Lung (tissue), 12 donors: ENCODE results near the gene RPS27. TPM values are rescaled to one million over a fixed set of nuclear protein-coding genes. Genes with fewer than 3 reads are reported as not detected.

Source experiments
- ATAC-seq: fragments of 200-7000 bp; cut with Tn5 transposase; one replicate; pipeline ENCODE4 v1.9.1; 2020; ENCODE audit warnings: moderate number of reproducible peaks; ENCODE audit not compliant: insufficient read depth, low FRiP score
- DNase-seq, 3 donors: peaks; one replicate each; pipeline ENCODE4 v3.0.0-alpha.2; 2013 to 2017
- H3K27ac ChIP-seq, 2 donors: one replicate each; pipeline ENCODE4 v1.5.1; 2013; ENCODE audit warnings: mild to moderate bottlenecking in 2 of 2, moderate library complexity in 2 of 2, control low read depth in 1 of 2, inconsistent platforms in 1 of 2, low read depth in 1 of 2, low read length in 1 of 2
- H3K27me3 ChIP-seq, 3 donors: one replicate each; pipeline ENCODE4 v1.5.1; 2013; ENCODE audit warnings: low read length in 2 of 3; ENCODE audit not compliant: control insufficient read depth in 3 of 3, insufficient read depth in 3 of 3
- H3K36me3 ChIP-seq, 4 donors: one replicate each; pipeline ENCODE4 v1.5.1; 2013; ENCODE audit warnings: low read length in 4 of 4, mild to moderate bottlenecking in 1 of 4, moderate library complexity in 1 of 4; ENCODE audit not compliant: control insufficient read depth in 4 of 4, insufficient read depth in 4 of 4
- H3K4me1 ChIP-seq, 5 donors: one replicate each; pipeline ENCODE4 v1.5.1; 2013; ENCODE audit warnings: low read length in 5 of 5, mild to moderate bottlenecking in 2 of 5, moderate library complexity in 1 of 5; ENCODE audit not compliant: control insufficient read depth in 5 of 5, insufficient read depth in 5 of 5
- H3K4me3 ChIP-seq: one replicate; pipeline ENCODE4 v1.5.1; 2013; ENCODE audit warnings: mild to moderate bottlenecking, control low read depth, moderate library complexity
- H3K9ac ChIP-seq, 2 donors: one replicate each; pipeline ENCODE4 v1.5.1; 2013; ENCODE audit warnings: low read length in 2 of 2, control low read depth in 1 of 2; ENCODE audit not compliant: insufficient read depth in 1 of 2
- H3K9me3 ChIP-seq, 4 donors: one replicate each; pipeline ENCODE4 v1.5.1; 2013; ENCODE audit warnings: low read length in 3 of 4, mild to moderate bottlenecking in 1 of 4, moderate library complexity in 1 of 4; ENCODE audit not compliant: control insufficient read depth in 4 of 4, insufficient read depth in 3 of 4
- WGBS, 2 donors: extraction: QIAGEN DNeasy Blood & Tissue Kit; methylation state at CpG; one replicate each; pipeline ENCODE4 v1.1.7; 2013; 5-methylcytosine and 5-hydroxymethylcytosine counted together
- polyA plus RNA-seq, 2 donors: library from polyadenylated mRNA; stranded (reverse); fragments of 200-250 nt; gene quantifications; one replicate each; pipeline ENCODE4 v1.2.1, GENCODE V29; 2013
- total RNA-seq, 2 donors: library from RNA; depleted of rRNA in 1 of 2; stranded (reverse); fragments of >200 nt in 1 of 2; gene quantifications; one replicate each; pipeline ENCODE4 v1.2.1, GENCODE V29; 2014 to 2021
- TF ChIP-seq, protein P1 (sequence below): IDR thresholded peaks from 2 replicates; pipeline ENCODE4 v1.5.1; 2012; ENCODE audit warnings: mild to moderate bottlenecking; ENCODE audit errors: control extremely low read depth, extremely low read depth
- donor health status: control.
- donor health status: control.
- donor health status: Bipolar disorder and iron deficiency.
- donor health status: healthy.
- donor health status: DM: yes; HTN: yes; CAD: no.

The RPS27 gene
- total and polyA plus RNA-seq, 4 donors, result 1,333 to 9,554 (median 3,383) TPM

DNA sequence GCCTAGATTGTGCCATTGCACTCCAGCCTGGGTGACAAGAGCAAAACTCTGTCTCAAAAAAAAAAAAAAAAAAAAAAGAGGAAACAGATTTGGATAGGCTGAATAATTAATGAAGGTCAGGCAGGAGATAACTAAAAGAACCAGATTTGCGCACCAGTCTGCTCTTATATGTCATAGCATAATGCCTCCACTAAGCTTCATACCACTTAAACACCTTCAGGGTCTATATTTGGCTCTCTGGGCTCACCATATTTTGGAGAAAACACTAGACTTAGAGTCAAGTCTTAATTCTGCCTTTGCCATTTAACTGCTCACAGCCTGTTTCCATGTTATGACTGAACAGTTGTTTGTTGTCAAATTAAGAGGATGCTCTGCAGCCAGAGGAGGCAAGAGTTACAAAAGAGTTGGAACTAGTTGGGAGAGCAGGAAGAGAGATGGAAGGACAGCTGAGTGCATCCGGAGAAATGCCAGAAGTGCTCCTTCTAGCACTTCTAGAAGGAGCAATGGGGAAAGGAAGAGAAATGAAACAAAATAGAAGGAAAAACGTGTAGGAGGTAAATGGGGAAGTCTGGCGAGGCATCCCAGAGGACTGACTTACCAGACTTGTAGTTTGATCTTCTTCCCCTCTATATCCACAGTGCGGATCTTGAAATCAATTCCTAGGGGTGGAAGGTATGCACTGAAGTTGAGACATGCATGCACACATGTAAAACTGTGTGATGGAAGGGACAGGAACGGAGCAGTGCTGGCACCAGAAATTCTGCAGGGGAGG, 6.3 kb upstream of the RPS27 start:
- Histone ChIP-seq H3K4me3 (no peak overlapping the region), H3K4me1 (peaks cover 2 to 25% (median 5%) of the 10 kb centered on the region in 5 donors), H3K36me3 (peaks cover 0 to 13% (median 6%) of the 10 kb centered on the region in 4 donors), H3K27me3 (no peaks in the 10 kb centered on the region), H3K9me3 (no peaks in the 10 kb centered on the region), H3K27ac (no peak overlapping the region), H3K9ac (no peak overlapping the region)
- TF ChIP-seq, protein P1, sequence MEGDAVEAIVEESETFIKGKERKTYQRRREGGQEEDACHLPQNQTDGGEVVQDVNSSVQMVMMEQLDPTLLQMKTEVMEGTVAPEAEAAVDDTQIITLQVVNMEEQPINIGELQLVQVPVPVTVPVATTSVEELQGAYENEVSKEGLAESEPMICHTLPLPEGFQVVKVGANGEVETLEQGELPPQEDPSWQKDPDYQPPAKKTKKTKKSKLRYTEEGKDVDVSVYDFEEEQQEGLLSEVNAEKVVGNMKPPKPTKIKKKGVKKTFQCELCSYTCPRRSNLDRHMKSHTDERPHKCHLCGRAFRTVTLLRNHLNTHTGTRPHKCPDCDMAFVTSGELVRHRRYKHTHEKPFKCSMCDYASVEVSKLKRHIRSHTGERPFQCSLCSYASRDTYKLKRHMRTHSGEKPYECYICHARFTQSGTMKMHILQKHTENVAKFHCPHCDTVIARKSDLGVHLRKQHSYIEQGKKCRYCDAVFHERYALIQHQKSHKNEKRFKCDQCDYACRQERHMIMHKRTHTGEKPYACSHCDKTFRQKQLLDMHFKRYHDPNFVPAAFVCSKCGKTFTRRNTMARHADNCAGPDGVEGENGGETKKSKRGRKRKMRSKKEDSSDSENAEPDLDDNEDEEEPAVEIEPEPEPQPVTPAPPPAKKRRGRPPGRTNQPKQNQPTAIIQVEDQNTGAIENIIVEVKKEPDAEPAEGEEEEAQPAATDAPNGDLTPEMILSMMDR, result no peak
- WGBS, 2 donors, result 60 to 62% methylated on average over 6 of the region's 6 CpGs
- peak in 2 of 3 donors; percentile 69 to 85 for DNase-seq
- ATAC-seq, result no peak

DNA sequence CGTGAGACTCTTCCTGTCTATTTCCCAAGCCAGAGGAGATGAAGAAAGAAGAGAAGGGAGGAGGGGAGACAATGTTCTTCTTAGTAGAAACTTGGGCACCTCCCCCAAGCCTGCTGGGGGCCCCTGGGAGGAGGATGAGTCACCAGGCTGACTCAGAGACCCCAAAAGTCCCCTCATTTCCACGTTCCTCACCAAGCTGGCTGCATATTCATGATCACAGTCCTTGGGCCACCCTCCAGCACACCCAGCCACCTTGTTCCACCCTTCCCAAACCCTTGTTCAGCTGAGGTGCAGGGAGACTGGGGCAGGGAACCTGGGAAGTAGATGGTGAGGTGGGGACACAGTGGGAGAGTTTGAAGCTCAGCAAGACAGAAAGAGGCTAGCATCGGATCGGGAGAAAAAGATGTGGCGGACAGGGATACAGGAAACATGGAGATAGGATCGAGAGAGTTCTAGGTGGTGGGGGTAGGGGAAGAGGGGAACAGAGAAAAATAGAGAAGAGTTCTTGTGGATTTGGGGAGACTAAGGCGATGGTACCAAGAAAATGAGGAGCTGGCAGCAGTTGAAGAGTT, 5.1 kb upstream of the RPS27 start:
- peak overlapping the region; percentile 59 to 94 for H3K9ac ChIP-seq
- H3K36me3 ChIP-seq, result peaks cover 0 to 13% (median 6%) of the 10 kb centered on the region in 4 donors
- peaks cover 2 to 25% (median 5%) of the 10 kb centered on the region in 5 donors for H3K4me1 ChIP-seq
- 16 to 26% methylated on average over 7 of the region's 7 CpGs for WGBS, 2 donors
- DNase-seq (peak; percentile 33 to 73 (median 46)), ATAC-seq (no peak)
- H3K27ac ChIP-seq, result peak overlapping the region; percentile 69 to 80
- TF ChIP-seq, protein P1, result no peak
- H3K9me3 ChIP-seq, result no peaks in the 10 kb centered on the region
- no peaks in the 10 kb centered on the region for H3K27me3 ChIP-seq
- peak overlapping the region; percentile 49 for H3K4me3 ChIP-seq

DNA sequence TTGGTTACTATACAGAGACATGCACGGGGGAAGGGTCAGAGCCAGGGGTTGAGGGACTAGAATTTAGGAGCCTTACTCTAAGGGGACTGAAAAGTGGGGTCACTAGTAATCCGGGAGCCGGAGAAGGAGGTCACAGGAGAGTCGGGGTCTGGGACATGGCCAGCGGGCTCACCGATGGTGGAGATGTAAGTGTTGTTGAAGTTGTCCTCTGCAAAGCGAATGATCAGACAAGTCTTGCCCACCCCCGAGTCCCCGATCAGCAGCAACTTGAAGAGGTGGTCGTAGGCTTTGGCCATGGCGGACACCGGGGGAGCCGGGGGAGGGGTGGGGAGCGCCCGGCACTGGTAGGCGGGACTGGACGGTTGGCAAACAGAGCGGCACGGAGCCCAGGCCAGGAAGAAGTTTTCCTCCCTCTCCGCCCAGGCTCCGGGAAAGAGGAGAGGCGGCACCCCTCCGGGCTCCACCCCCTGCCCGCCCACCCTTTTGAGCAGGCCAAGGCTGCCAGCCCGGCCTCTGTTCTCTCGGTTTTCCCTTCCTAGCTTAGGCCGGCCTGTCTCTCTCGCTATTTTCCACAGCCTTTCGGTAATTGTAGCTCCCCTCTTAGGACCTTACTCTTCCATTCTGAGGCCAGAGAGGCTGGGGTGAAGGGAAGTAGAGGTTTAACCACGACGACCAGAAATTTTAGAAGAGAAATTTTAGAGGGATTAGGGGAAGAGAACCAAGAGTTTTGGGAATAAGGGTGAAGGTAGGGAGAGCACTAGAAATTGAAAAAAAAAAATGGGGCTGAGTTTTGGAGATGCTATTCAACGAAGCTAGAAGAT, 4.4 kb upstream of the RPS27 start, which contains the start of gene RAB13:
Gene RAB13 (minus strand): TSS at position 399 of the 821 bp plus-strand sequence. CDS start 103 bp downstream, at position 296.
- Histone ChIP-seq H3K27ac (peak within 1 kb of the TSS; percentile 91 to 93), H3K4me3 (peak within 1 kb of the TSS; percentile 49), H3K4me1 (peaks cover 2 to 25% (median 5%) of the 10 kb centered on the region in 5 donors), H3K9me3 (no peaks in the 10 kb centered on the region), H3K27me3 (no peaks in the 10 kb centered on the region), H3K36me3 (peaks cover 0 to 13% (median 6%) of the 10 kb centered on the region in 4 donors), H3K9ac (peak within 1 kb of the TSS; percentile 59 to 94)
- WGBS, 2 donors, result 2% methylated on average over 30 to 32 of the region's 32 CpGs
- TF ChIP-seq, protein P1, result no peak
- peak; percentile 61 for ATAC-seq
- DNase-seq, result peak; percentile 93 to 94 (median 93)
